Smooth muscle cell (in vitro differentiated cells): ENCODE data around the gene SLC37A1. TPM values are rescaled to one million over a fixed set of nuclear protein-coding genes. Genes with fewer than 3 reads are reported as not detected.
A peak's percentile ranks its signal among the peaks of the same experiment; 100 is the strongest.

ENCODE experiments used
- DNase-seq: peaks from one replicate; lab custom pipeline; 2025; ENCODE audit not compliant: unreplicated experiment; lab: John Stamatoyannopoulos, UW
- H2AFZ ChIP-seq: fragments of 200-600 bp; sonication (generic); 2 replicates; pipeline ENCODE4 v1.6.0; 2016; ENCODE audit warnings: antibody characterized with exemption, low read depth, mild to moderate bottlenecking
- H3F3A ChIP-seq: fragments of 200-600 bp; sonication (generic); 2 replicates; pipeline ENCODE4 v1.6.0; 2017; ENCODE audit warnings: antibody characterized with exemption, low read depth
- H3K27ac ChIP-seq: fragments of 200-600 bp; sonication (generic); 2 replicates; pipeline ENCODE4 v1.5.1; 2016; ENCODE audit warnings: low read depth, mild to moderate bottlenecking
- H3K27me3 ChIP-seq: fragments of 200-600 bp; sonication (generic); 2 replicates; pipeline ENCODE4 v1.6.1; 2016; ENCODE audit warnings: low read depth, mild to moderate bottlenecking
- H3K36me3 ChIP-seq: fragments of 200-600 bp; sonication (generic); 2 replicates; pipeline ENCODE4 v1.5.1; 2016; ENCODE audit warnings: low read depth
- H3K4me1 ChIP-seq: fragments of 200-600 bp; sonication (generic); 2 replicates; pipeline ENCODE4 v1.5.1; 2016; ENCODE audit warnings: low read depth
- H3K4me2 ChIP-seq: fragments of 200-600 bp; sonication (generic); 2 replicates; pipeline ENCODE4 v1.6.0; 2016; ENCODE audit warnings: mild to moderate bottlenecking
- H3K4me3 ChIP-seq: fragments of 200-600 bp; sonication (generic); 2 replicates; pipeline ENCODE4 v1.5.1; 2016; ENCODE audit warnings: mild to moderate bottlenecking
- H3K79me2 ChIP-seq: fragments of 200-600 bp; sonication (generic); 2 replicates; pipeline ENCODE4 v1.6.0; 2016; ENCODE audit warnings: low read depth, mild to moderate bottlenecking
- H3K9ac ChIP-seq: fragments of 200-600 bp; sonication (generic); 2 replicates; pipeline ENCODE4 v1.6.0; 2016; ENCODE audit warnings: low read depth
- H3K9me3 ChIP-seq: fragments of 200-600 bp; sonication (generic); replicated peaks from 2 replicates; pipeline ENCODE4 v1.5.1; 2016; ENCODE audit warnings: low read depth
- H4K20me1 ChIP-seq: fragments of 200-600 bp; sonication (generic); 2 replicates; pipeline ENCODE4 v1.6.0; 2016; ENCODE audit warnings: low read depth
- WGBS: methylation state at CpG from one replicate; pipeline ENCODE4 v1.1.7; 2016; ENCODE audit warnings: low lambda C conversion rate; 5-methylcytosine and 5-hydroxymethylcytosine counted together
- polyA plus RNA-seq: library from polyadenylated mRNA; unstranded; fragments of >200 nt; fragmentation: Nextera tagmentation; extraction: Ambion mirVana; gene quantifications from 2 replicates; pipeline ENCODE4 v1.2.1, GENCODE V29; 2016
- total RNA-seq: library from RNA; depleted of rRNA; stranded (reverse); fragments of >200 nt; gene quantifications from 2 replicates; pipeline ENCODE4 v1.2.3, GENCODE V29; 2014
- TF ChIP-seq, protein P1 (sequence below): fragments of 200-600 bp; sonication (generic); IDR thresholded peaks from 2 replicates; pipeline ENCODE4 v1.5.1; 2017; ENCODE audit warnings: borderline replicate concordance, mild to moderate bottlenecking, antibody characterized with exemption; ENCODE audit not compliant: insufficient read depth, poor library complexity, severe bottlenecking

The SLC37A1 gene
- total and polyA plus RNA-seq, 2 experiments from 2014 or later = 15.0 to 18.0 TPM

- no peaks in the 10 kb centered on the region for H3K79me2 ChIP-seq
- no peaks in the 10 kb centered on the region for H3K9me3 ChIP-seq
- peak overlapping the region; percentile 95 for H3K27ac ChIP-seq
- peaks cover 32% of the 10 kb centered on the region for H3K4me1 ChIP-seq
- H3K36me3 ChIP-seq = no peaks in the 10 kb centered on the region
- H3K4me2 ChIP-seq = no peak overlapping the region
- TF ChIP-seq, protein P1, sequence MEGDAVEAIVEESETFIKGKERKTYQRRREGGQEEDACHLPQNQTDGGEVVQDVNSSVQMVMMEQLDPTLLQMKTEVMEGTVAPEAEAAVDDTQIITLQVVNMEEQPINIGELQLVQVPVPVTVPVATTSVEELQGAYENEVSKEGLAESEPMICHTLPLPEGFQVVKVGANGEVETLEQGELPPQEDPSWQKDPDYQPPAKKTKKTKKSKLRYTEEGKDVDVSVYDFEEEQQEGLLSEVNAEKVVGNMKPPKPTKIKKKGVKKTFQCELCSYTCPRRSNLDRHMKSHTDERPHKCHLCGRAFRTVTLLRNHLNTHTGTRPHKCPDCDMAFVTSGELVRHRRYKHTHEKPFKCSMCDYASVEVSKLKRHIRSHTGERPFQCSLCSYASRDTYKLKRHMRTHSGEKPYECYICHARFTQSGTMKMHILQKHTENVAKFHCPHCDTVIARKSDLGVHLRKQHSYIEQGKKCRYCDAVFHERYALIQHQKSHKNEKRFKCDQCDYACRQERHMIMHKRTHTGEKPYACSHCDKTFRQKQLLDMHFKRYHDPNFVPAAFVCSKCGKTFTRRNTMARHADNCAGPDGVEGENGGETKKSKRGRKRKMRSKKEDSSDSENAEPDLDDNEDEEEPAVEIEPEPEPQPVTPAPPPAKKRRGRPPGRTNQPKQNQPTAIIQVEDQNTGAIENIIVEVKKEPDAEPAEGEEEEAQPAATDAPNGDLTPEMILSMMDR = no peak
- H4K20me1 ChIP-seq = no peaks in the 10 kb centered on the region
- no peak overlapping the region for H3K9ac ChIP-seq
- peaks cover 10% of the 10 kb centered on the region for H3F3A ChIP-seq
- no peak overlapping the region for H3K4me3 ChIP-seq
- no peak for DNase-seq
- no peaks in the 10 kb centered on the region for H3K27me3 ChIP-seq
- WGBS = 59% methylated on average over 9 of the region's 9 CpGs
- no peak overlapping the region for H2AFZ ChIP-seq
Measured at GRCh38 chr21:42526379-42526727, 12.7 kb downstream of the SLC37A1 start.

- TF ChIP-seq, protein P1 = no peak
- WGBS = 97% methylated on average over 8 of the region's 8 CpGs
- H3K27ac ChIP-seq = peak overlapping the region; percentile 95
Measured at GRCh38 chr21:42527127-42527488, 13.5 kb downstream of the SLC37A1 start.

GRCh38 chr21:42527489-42528158, 14.0 kb downstream of the SLC37A1 start:
- 92% methylated on average over 13 of the region's 13 CpGs for WGBS
- Histone ChIP-seq H3K4me3 (no peak overlapping the region), H3K27ac (no peak overlapping the region), H3K27me3 (no peaks in the 10 kb centered on the region), H3K4me2 (no peak overlapping the region), H3K4me1 (peaks cover 32% of the 10 kb centered on the region), H3K9me3 (no peaks in the 10 kb centered on the region), H3F3A (peaks cover 10% of the 10 kb centered on the region), H4K20me1 (no peaks in the 10 kb centered on the region), H3K36me3 (no peaks in the 10 kb centered on the region), H3K79me2 (no peaks in the 10 kb centered on the region), H3K9ac (no peak overlapping the region), H2AFZ (no peak overlapping the region)
- DNase-seq = no peak
- TF ChIP-seq, protein P1 = no peak

More at GRCh38 chr21:42527127-42527488, 13.5 kb downstream of the SLC37A1 start:
- Histone ChIP-seq H3K4me1 (peaks cover 32% of the 10 kb centered on the region), H4K20me1 (no peaks in the 10 kb centered on the region), H3K4me3 (no peak overlapping the region), H3K79me2 (no peaks in the 10 kb centered on the region), H3K4me2 (no peak overlapping the region), H3F3A (peaks cover 10% of the 10 kb centered on the region), H2AFZ (no peak overlapping the region), H3K36me3 (no peaks in the 10 kb centered on the region), H3K9me3 (no peaks in the 10 kb centered on the region), H3K27me3 (no peaks in the 10 kb centered on the region), H3K9ac (no peak overlapping the region)
- no peak for DNase-seq

GRCh38 chr21:42530167-42530518, 16.5 kb downstream of the SLC37A1 start:
- Histone ChIP-seq H3K36me3 (no peaks in the 10 kb centered on the region), H3K27ac (no peak overlapping the region), H3K4me1 (peaks cover 17% of the 10 kb centered on the region), H3K27me3 (no peaks in the 10 kb centered on the region), H3K4me2 (no peak overlapping the region), H2AFZ (no peak overlapping the region), H3F3A (no peaks in the 10 kb centered on the region), H3K4me3 (no peak overlapping the region), H3K79me2 (no peaks in the 10 kb centered on the region), H3K9me3 (no peaks in the 10 kb centered on the region), H4K20me1 (no peaks in the 10 kb centered on the region), H3K9ac (no peak overlapping the region)
- 66% methylated on average over 5 of the region's 5 CpGs for WGBS
- no peak for DNase-seq
- TF ChIP-seq, protein P1 = no peak
